ENCODE data around the gene SLC13A1. TPM values are rescaled to one million over a fixed set of nuclear protein-coding genes. Genes with fewer than 3 reads are reported as not detected.

Gene SLC13A1
- total and polyA plus RNA-seq, 12 donors = not detected

DNA sequence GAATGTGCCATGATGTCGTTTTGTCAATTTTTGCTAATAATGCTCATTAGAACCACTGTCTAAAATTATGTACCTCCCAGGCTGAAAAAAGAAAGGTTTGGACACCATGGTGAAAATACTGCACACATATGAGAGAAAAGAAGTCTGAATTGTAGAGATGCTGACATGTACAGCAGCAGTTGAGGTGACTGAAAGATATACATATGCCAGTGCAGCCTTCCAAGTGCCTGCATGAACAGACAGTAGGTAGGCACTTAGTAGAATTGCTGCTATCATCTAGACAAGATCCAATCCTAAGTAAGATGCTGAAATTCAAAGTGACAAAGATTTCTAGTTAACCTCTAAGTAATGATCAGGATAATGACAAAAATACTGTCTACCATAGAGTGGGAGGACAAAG is 86.9 kb downstream of the SLC13A1 start:
- H3K4me3 ChIP-seq = no peak overlapping the region
- DNase-seq (no peak), ATAC-seq (no peak)
- intact Hi-C loops (cut with DNase I) = no loop called here
- no peaks in the 10 kb centered on the region for H3K36me3 ChIP-seq
- WGBS, 2 donors = 72 to 74% methylated on average over 1 of the region's 1 CpG
- no peaks in the 10 kb centered on the region for H3K4me1 ChIP-seq
- peaks cover 0 to 17% (median 3%) of the 10 kb centered on the region in 11 donors for H3K9me3 ChIP-seq
- TF ChIP-seq, protein P1, sequence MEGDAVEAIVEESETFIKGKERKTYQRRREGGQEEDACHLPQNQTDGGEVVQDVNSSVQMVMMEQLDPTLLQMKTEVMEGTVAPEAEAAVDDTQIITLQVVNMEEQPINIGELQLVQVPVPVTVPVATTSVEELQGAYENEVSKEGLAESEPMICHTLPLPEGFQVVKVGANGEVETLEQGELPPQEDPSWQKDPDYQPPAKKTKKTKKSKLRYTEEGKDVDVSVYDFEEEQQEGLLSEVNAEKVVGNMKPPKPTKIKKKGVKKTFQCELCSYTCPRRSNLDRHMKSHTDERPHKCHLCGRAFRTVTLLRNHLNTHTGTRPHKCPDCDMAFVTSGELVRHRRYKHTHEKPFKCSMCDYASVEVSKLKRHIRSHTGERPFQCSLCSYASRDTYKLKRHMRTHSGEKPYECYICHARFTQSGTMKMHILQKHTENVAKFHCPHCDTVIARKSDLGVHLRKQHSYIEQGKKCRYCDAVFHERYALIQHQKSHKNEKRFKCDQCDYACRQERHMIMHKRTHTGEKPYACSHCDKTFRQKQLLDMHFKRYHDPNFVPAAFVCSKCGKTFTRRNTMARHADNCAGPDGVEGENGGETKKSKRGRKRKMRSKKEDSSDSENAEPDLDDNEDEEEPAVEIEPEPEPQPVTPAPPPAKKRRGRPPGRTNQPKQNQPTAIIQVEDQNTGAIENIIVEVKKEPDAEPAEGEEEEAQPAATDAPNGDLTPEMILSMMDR (IDR thresholded peaks at IDR 0.05) = no peak
- no peak overlapping the region for H3K27ac ChIP-seq
- no peaks in the 10 kb centered on the region for H3K27me3 ChIP-seq

DNA sequence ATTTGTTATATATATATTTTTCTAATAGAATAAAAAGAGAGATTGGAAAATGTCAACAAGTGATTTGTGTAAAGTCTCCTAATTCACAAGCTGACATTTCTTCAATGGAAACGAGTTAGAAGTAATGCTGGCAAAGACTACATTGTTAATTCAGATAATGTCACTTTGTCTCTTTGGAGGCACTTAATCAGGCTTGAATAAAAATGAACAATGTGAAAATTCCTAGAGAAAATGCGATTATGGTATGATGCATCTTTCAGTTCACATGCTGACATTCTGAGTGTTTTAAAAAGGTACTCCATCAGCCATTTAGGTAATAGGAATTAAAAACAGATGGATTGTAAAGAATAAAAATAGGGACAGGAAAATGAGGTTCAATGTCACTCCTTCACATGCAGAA is 100.1 kb downstream of the SLC13A1 start:
- Histone ChIP-seq H3K36me3 (no peaks in the 10 kb centered on the region), H3K9me3 (peaks cover 0 to 14% (median 3%) of the 10 kb centered on the region in 11 donors), H3K4me3 (no peak overlapping the region), H3K27me3 (no peaks in the 10 kb centered on the region), H3K4me1 (no peaks in the 10 kb centered on the region), H3K27ac (no peak overlapping the region)
- 62 to 68% methylated on average over 2 of the region's 2 CpGs for WGBS, 2 donors
- TF ChIP-seq, protein P1 (IDR thresholded peaks at IDR 0.05) = no peak
- DNase-seq = no peak
- intact Hi-C loops (cut with DNase I) = no loop called here
- ATAC-seq = no peak

DNA sequence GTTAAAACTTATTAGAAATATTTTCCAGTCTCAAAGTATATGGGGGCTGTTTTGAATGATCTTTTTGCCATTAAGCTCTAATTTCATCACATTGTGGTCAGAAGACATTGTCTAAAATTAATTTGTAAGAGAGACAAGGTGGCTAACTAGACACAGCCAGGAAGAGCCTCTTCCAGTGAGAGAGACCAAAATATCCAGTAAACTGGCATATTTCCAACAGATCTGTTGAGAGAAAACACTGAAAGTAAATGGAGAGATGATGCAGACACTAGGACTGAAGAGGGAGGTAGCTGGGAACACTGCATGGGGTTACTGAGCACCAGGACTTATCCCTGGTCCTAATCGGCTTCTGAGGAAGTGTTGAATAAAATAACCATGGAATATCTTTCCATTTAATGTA is 102.8 kb downstream of the SLC13A1 start:
- H3K27ac ChIP-seq = no peak overlapping the region
- intact Hi-C loops (cut with DNase I) = no loop called here
- H3K4me1 ChIP-seq = no peaks in the 10 kb centered on the region
- no peaks in the 10 kb centered on the region for H3K36me3 ChIP-seq
- H3K27me3 ChIP-seq = no peaks in the 10 kb centered on the region
- H3K4me3 ChIP-seq = no peak overlapping the region
- DNase-seq (no peak), ATAC-seq (no peak)
- TF ChIP-seq, protein P1 (IDR thresholded peaks at IDR 0.05) = no peak
- 82 to 89% methylated on average over 1 of the region's 1 CpG for WGBS, 2 donors
- peaks cover 0 to 14% (median 3%) of the 10 kb centered on the region in 11 donors for H3K9me3 ChIP-seq

DNA sequence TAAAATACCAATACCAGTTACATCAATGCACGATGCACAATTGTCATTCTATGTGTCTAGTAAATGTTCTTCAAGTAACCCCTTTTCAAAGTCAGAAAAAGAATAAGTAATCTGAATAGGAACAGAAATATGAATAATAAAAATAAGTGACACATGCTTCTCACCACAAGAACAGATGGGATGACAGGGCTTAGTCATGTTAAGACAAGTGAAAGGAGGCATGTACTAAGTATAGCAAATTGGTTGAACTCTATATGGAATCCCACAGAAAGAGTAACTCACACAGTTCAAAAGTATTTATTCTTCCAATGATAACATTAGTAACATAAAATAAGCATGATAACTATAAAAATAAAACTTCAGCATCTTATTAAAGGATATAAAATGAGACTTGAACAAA is 103.3 kb downstream of the SLC13A1 start:
- Histone ChIP-seq H3K9me3 (peaks cover 0 to 14% (median 3%) of the 10 kb centered on the region in 11 donors), H3K36me3 (no peaks in the 10 kb centered on the region), H3K4me3 (no peak overlapping the region), H3K27me3 (no peaks in the 10 kb centered on the region), H3K27ac (no peak overlapping the region), H3K4me1 (no peaks in the 10 kb centered on the region)
- TF ChIP-seq, protein P1 (IDR thresholded peaks at IDR 0.05) = no peak
- ATAC-seq = no peak
- intact Hi-C loops (cut with DNase I) = no loop called here
- no peak for DNase-seq
- 72 to 74% methylated on average over 1 of the region's 1 CpG for WGBS, 2 donors

All from heart right ventricle (tissue), 16 donors.